ENCODE data around the gene ADGRV1. TPM values are rescaled to one million over a fixed set of nuclear protein-coding genes. Genes with fewer than 3 reads are reported as not detected.
A peak's percentile ranks its signal among the peaks of the same experiment; 100 is the strongest.

Gene ADGRV1
- total RNA-seq, 1 experiment from 2014 or later, result 64.8 TPM

DNA sequence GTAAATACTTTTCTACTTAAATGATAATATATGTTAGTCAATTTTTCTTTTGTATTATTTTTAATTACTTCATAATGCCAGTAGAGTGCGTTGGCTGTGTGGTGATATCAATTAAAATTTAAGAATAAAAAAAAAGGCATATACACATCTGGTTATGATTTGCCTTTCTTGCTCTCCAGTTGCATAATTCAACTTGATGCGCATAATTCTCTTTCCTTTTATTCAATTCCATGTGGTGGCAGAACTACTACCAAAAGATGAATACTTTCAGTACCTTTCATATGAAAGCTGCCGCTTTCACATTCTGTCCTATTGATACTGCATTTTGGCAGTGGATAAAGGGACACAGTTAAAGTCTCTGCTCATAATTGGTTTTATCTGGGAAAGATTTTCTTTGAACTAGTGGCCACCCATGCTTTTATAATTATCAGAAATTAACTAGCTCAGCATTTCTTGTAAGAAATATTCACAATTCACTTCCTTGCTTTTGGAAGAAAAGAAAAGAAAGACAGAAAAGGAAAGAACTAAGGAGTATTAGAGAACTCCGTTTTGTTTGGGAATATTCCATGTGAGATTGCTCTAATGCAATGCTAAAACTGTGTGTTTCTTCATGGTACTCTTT, 12.3 kb upstream of the ADGRV1 start:
- Histone ChIP-seq H2AK5ac (ENCODE audit: insufficient read length, low read length) (no peak overlapping the region), H4K8ac (replicated peaks; ENCODE audit: insufficient read length, low read depth, low read length) (no peak overlapping the region), H3K23ac (ENCODE audit: insufficient read length, low read depth, low read length) (no peak overlapping the region), H3T11ph (ENCODE audit: low read length) (no peak overlapping the region), H2BK5ac (ENCODE audit: insufficient read length, low read length) (no peak overlapping the region), H2AFZ (ENCODE audit: low read length) (no peak overlapping the region), H3K4ac (ENCODE audit: low read depth, low read length) (no peak overlapping the region), H3K27me3 (ENCODE audit: insufficient read depth, low read length) (no peaks in the 10 kb centered on the region), H3K18ac (ENCODE audit: insufficient read length, low read depth, low read length) (no peak overlapping the region), H2BK120ac (ENCODE audit: low read depth, low read length, poor library complexity, severe bottlenecking) (no peak overlapping the region), H3K27ac (ENCODE audit: insufficient read length, low read depth, low read length) (no peak overlapping the region), H3K9ac (ENCODE audit: extremely low read depth, insufficient read length, low read length) (no peak overlapping the region), H3K79me2 (ENCODE audit: insufficient read depth, low read length) (no peaks in the 10 kb centered on the region), H3K23me2 (ENCODE audit: insufficient read length, low read depth, low read length, poor library complexity, severe bottlenecking) (no peaks in the 10 kb centered on the region), H2BK12ac (ENCODE audit: insufficient read length, low read depth, low read length) (no peak overlapping the region), H4K91ac (ENCODE audit: insufficient read length, low read depth, low read length) (no peak overlapping the region), H3K79me1 (ENCODE audit: insufficient read depth, low read depth, low read length, poor library complexity, severe bottlenecking) (no peaks in the 10 kb centered on the region), H4K5ac (ENCODE audit: insufficient read length, low read depth, low read length) (no peak overlapping the region), H3K4me1 (ENCODE audit: insufficient read depth, low read length) (peaks cover 4% of the 10 kb centered on the region), H3K9me3 (ENCODE audit: control insufficient read depth, low read depth, low read length) (no peaks in the 10 kb centered on the region), H3K14ac (ENCODE audit: insufficient read depth, low read length) (no peak overlapping the region), H3K56ac (ENCODE audit: insufficient read length, low read depth, low read length) (no peak overlapping the region), H4K20me1 (ENCODE audit: control insufficient read depth, insufficient read depth, insufficient read length) (no peaks in the 10 kb centered on the region), H2BK20ac (ENCODE audit: low read depth, low read length, poor library complexity, severe bottlenecking) (no peak overlapping the region), H2BK15ac (ENCODE audit: low read depth, low read length) (no peak overlapping the region), H3K4me2 (ENCODE audit: insufficient read depth, insufficient read length, low read length) (no peak overlapping the region)
- Mint-ChIP-seq H3K4me3 (no peak overlapping the region), H3K9me3 (peaks cover 3% of the 10 kb centered on the region in 2 experiments; a peak in 3 of 5 replicates), H3K36me3 (ENCODE audit: insufficient read depth in 1 of 3, low read depth in 3 of 3) (peaks cover 0 to 8% (median 0%) of the 10 kb centered on the region in 3 experiments; a peak in 4 of 7 replicates), H3K4me1 (peaks cover 46 to 50% of the 10 kb centered on the region in 2 experiments), H3K27me3 (ENCODE audit: low read depth) (no peaks in the 10 kb centered on the region), H3K27ac (peak overlapping the region in 1 of 3 experiments; percentile 63; a peak in 1 of 7 replicates)
- no CpG with 5 or more reads among the region's 4 CpGs for WGBS (ENCODE audit: extremely low coverage, insufficient read length, low lambda C conversion rate)
- TF ChIP-seq, protein P1, sequence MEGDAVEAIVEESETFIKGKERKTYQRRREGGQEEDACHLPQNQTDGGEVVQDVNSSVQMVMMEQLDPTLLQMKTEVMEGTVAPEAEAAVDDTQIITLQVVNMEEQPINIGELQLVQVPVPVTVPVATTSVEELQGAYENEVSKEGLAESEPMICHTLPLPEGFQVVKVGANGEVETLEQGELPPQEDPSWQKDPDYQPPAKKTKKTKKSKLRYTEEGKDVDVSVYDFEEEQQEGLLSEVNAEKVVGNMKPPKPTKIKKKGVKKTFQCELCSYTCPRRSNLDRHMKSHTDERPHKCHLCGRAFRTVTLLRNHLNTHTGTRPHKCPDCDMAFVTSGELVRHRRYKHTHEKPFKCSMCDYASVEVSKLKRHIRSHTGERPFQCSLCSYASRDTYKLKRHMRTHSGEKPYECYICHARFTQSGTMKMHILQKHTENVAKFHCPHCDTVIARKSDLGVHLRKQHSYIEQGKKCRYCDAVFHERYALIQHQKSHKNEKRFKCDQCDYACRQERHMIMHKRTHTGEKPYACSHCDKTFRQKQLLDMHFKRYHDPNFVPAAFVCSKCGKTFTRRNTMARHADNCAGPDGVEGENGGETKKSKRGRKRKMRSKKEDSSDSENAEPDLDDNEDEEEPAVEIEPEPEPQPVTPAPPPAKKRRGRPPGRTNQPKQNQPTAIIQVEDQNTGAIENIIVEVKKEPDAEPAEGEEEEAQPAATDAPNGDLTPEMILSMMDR (conservative IDR thresholded peaks at IDR 0.05), result no peak
- no peak for DNase-seq

Data from H9 (cell line).